SH-SY5Y (cell line): ENCODE measurements around the gene DTYMK.

Source experiments
- GATA2 ChIP-seq: IDR thresholded peaks from 2 replicates; pipeline ENCODE4 v1.6.1; 2011; ENCODE audit warnings: mild to moderate bottlenecking, low read depth, low read length
- GATA3 ChIP-seq: IDR thresholded peaks from 2 replicates; pipeline ENCODE4 v1.6.1; 2011; ENCODE audit warnings: low read depth, mild to moderate bottlenecking, low read length, moderate library complexity

The DTYMK gene

GRCh38 chr2:241720560-241720959 lies 33.9 kb upstream of the DTYMK start:
- TF ChIP-seq GATA3 = no peak
- no peak for TF ChIP-seq GATA2

DNA sequence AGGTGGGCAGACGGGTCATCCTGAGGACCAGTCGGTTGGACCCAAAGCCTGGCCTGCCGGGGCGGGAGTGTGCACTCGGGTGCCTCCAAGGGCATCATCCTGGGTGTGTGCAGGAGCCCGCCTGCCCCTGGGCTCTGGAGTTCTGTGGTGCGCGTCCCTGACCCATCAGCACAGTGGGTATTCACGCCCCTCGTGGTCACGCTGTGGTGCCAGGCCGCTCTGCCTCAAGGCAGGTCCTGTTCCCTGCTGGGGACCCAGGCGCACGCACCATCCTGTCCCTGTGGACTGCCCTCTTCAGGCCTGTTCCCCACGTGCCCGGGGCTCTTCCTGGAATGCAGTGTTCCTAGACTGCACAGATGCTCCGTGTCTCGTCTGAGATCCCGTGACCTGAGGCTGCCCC lies 33.5 kb upstream of the DTYMK start:
- TF ChIP-seq GATA3 (no peak), GATA2 (no peak)

DNA sequence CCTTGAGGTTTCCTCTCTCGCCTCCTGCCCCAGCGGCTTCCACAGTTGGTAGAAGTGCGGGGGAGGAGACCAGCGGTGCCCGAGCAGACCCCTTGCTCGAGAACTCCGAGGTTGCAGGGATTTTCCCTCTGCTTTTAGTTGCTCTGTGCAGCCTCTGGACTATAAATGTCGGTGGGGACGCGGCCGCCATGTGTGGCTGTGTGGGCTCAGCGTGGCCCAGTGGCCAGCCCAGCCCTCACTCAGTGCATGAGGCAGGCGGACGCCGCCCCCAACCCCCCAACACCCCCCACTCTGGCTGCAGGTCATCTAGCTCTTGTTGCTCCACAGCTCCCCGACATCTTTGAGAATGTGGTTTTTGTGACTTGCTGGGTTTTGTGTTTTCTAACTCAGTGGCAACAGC lies 32.5 kb upstream of the DTYMK start:
- TF ChIP-seq GATA3 = no peak
- TF ChIP-seq GATA2 = no peak

GRCh38 chr2:241708879-241709278 lies 22.3 kb upstream of the DTYMK start:
- no peak for TF ChIP-seq GATA2
- TF ChIP-seq GATA3 = no peak

- no peak for TF ChIP-seq GATA3
- no peak for TF ChIP-seq GATA2
These were observed 19.9 kb upstream of the DTYMK start for GRCh38 chr2:241706537-241706936.

DNA sequence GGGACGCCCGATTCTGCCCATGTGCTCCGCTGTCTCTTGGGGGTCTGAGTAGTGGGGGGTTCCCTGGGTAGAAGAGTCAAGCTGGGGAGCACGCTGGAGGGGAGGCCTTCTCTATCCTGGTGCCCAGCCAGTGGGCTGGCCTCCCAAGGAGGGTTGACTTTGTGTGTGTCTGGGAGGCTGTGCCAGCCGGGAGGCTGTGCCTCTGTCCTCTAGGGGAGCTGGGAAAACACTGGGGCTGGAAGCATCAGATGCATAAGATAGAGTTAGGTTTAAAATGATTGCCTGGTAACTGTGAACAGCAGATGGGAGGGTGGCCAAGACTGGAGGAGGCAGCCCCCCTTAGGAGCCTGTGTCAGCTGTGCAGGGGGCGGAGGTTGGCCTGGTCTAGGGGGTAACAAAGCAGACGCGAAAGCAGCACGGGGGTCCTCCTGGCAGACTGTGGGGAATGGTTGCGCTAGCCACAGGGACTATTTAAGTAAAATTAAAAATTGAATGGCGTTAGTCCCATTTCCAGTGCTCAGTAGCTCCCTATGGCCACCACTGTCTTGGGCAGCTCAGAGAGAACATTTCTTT lies 16.5 kb upstream of the DTYMK start:
- no peak for TF ChIP-seq GATA3
- no peak for TF ChIP-seq GATA2

- TF ChIP-seq GATA2 (no peak), GATA3 (no peak)
These were observed 15.8 kb upstream of the DTYMK start for GRCh38 chr2:241702155-241703031.

DNA sequence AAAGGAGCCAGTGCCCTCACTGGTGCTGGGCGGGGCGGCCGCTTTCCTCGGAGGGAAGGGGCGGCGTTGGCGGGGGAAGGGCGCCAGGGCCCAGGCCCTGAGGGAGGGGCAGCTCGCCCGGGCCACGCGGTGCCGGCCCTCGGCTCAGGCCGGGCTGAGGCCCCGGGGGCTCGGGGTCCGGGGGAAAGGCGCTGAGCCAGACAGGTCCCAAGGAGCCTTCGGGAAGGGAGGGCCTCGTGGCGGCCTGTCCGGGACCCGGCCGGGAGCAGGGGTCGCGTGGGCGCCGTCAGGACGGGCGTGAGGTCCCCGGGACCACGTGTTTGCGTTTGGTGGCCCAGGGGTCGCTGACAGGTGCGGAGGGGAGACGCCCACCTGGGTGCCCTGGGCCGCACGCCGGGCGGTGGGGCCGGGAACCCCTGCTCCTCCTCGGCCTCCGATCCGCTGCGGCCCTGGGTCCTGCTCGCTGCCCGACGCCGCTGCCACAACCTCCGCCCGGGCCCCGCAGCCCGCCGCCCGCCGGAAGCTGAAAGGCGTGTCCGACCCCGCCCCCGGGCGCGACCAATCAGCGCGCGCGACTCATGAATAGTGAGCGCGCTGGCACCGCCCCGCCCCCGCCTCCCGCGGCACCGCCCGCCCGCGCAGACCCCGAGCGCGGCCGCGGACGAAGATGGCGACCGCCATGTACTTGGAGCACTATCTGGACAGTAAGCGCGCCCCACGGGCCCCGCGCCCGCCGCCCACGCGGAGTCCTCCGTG lies 15.0 kb upstream of the DTYMK start, which contains the start of gene ING5:
Gene ING5 (plus strand): TSS at position 641 of the 756 bp plus-strand sequence. CDS start 27 bp downstream, at position 668.
- TF ChIP-seq GATA3 (no peak), GATA2 (no peak)

DNA sequence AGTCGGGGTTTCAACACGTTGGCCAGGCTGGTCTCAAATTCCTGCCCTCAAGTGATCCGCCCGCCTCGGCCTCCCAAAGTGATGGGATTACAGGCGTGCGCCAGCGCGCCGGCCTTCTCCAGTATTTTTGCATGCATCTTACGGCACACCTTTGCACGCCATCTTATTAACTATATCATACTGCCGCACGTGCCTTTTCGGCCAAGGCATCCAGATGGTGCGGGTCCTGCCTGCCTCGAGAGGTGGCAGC lies 14.5 kb upstream of the DTYMK start:
- TF ChIP-seq GATA2 = no peak
- no peak for TF ChIP-seq GATA3

DNA sequence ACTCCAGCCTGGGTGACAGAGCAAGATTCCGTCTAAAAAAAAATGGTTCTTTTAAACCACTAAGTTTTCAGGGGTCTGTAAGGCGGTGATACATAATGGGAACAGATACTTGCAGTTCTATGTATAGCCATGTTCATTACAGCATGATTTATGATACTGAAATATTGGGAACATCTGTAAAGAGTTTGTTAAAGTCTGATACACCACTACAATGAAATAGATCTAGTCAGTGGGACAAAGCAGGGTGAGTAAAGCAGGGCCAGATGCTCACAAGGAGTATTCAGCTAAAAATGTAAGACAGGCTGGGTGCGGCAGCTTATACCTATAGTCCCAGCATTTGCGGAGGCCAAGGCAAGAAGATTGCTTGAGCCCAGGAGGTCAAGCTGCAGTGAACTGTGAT lies 9.0 kb upstream of the DTYMK start:
- no peak for TF ChIP-seq GATA3
- no peak for TF ChIP-seq GATA2

- TF ChIP-seq GATA2 (no peak), GATA3 (no peak)
These were observed 5.8 kb upstream of the DTYMK start for GRCh38 chr2:241692448-241692847.

- TF ChIP-seq GATA3 = no peak
- no peak for TF ChIP-seq GATA2
These were observed 3.6 kb upstream of the DTYMK start for GRCh38 chr2:241690202-241690717.

DNA sequence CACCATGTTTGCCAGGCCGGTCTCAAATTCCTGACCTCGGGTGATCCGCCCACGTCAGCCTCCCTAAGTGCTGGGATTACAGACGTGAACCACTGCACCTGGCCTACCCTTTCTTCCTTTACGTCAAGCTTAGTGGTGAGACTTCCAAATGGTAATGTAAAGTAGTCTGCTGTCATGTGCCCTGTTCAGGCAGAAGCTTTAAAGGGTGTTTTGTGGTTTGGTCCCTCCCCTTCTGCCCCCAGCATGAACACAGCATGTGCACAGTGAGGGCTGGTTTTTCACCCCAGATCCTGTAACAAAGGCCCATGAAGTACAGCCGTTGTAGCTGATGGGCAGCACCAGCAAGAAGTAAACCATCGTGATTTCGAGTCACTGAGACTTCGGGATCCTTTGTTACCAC lies 2.7 kb upstream of the DTYMK start:
- TF ChIP-seq GATA3 (no peak), GATA2 (no peak)

GRCh38 chr2:241686324-241686649 lies 328 bp downstream of the DTYMK start:
- no peak for TF ChIP-seq GATA3
- no peak for TF ChIP-seq GATA2
